K562 (cell line): Measurements from ENCODE around the gene ALPP. TPM values are rescaled to one million over a fixed set of nuclear protein-coding genes. Genes with fewer than 3 reads are reported as not detected.

ENCODE experiments used
- ATAC-seq: fragments of 200-7000 bp; cut with Tn5 transposase; 3 replicates; pipeline ENCODE4 v1.9.1; 2020; ENCODE audit warnings: moderate library complexity
- BruUV-seq: library from RNA; stranded (reverse); fragments of 400-500 nt; replicated peaks from 2 replicates; lab custom pipeline; 2021; lab: Mats Ljungman, UMichigan
- CTCF ChIA-PET: fragments of 300-600 bp; formaldehyde crosslinking; extraction: SDS; loops from one replicate; lab custom pipeline; 2021; ENCODE audit warnings: low intra/inter-chr PET ratio; lab: Yijun Ruan, JAX
- POLR2A ChIA-PET: fragments of 300-600, 350-650 bp; sonication (Branson Sonifier 250); formaldehyde crosslinking; extraction: SDS; loops from one replicate; lab custom pipeline; 2021; ENCODE audit warnings: antibody characterized with exemption, inconsistent platforms; lab: Yijun Ruan, JAX
- DNase-seq, 4 experiments: peaks; one replicate each; pipeline versions ENCODE4 v3.0.0 to v3.0.0-alpha.2; 2011 to 2018; ENCODE audit warnings: low spot score in 3 of 4, mixed read lengths in 3 of 4; ENCODE audit errors: extremely low read depth in 1 of 4
- FAIRE-seq: peaks from 2 replicates; lab custom pipeline; 2011; peaks lifted over from hg19 to GRCh38; lab: Jason Lieb, UNC
- H2AFZ ChIP-seq: 2 replicates; pipeline ENCODE4 v1.6.0; 2011; ENCODE audit warnings: low read depth, low read length, control low read depth, inconsistent platforms
- H3K27ac ChIP-seq: fragments of 200-600 bp; 3 replicates; pipeline ENCODE4 v1.8.0; 2011; ENCODE audit warnings: low read depth, mild to moderate bottlenecking, control low read depth, inconsistent platforms, low read length, moderate library complexity, mixed read lengths; ENCODE audit errors: extremely low read depth
- H3K27me3 ChIP-seq, 2 experiments: fragments of 300-600 bp in 1 of 2; 2 replicates in 1 of 2; 3 replicates in 1 of 2; pipeline versions ENCODE4 v1.6.0 to v1.8.0; 2011; ENCODE audit warnings: inconsistent platforms in 2 of 2, low read length in 2 of 2, mild to moderate bottlenecking in 1 of 2, mixed read lengths in 1 of 2, moderate library complexity in 1 of 2; ENCODE audit not compliant: control insufficient read depth in 2 of 2, insufficient read depth in 2 of 2
- H3K36me3 ChIP-seq: fragments of 300-600 bp; 3 replicates; pipeline ENCODE4 v1.8.0; 2011; ENCODE audit warnings: mild to moderate bottlenecking, low read length, inconsistent platforms; ENCODE audit not compliant: control insufficient read depth, insufficient read depth
- H3K4me1 ChIP-seq, 2 experiments: fragments of 200-600 bp in 1 of 2; replicated peaks in 1 of 2; 2 replicates in 1 of 2; 3 replicates in 1 of 2; pipeline versions ENCODE4 v1.5.1 to v1.8.0; 2011; ENCODE audit warnings: inconsistent platforms in 2 of 2, low read length in 2 of 2, mild to moderate bottlenecking in 1 of 2, mixed read lengths in 1 of 2, moderate library complexity in 1 of 2; ENCODE audit not compliant: control insufficient read depth in 2 of 2, insufficient read depth in 2 of 2
- H3K4me2 ChIP-seq: 2 replicates; pipeline ENCODE4 v1.6.1; 2011; ENCODE audit warnings: low read length, control low read depth, inconsistent platforms, mixed read lengths; ENCODE audit not compliant: insufficient read depth
- H3K4me3 ChIP-seq: fragments of 200-600 bp; sonication (generic), shearing (Covaris generic); 2 replicates; pipeline ENCODE4 v1.5.1; 2016; ENCODE audit warnings: control low read depth, inconsistent platforms
- H3K79me2 ChIP-seq: fragments of 200-600 bp; 3 replicates; pipeline ENCODE4 v1.8.0; 2011; ENCODE audit warnings: low read length, inconsistent platforms; ENCODE audit not compliant: control insufficient read depth, insufficient read depth
- H3K9ac ChIP-seq, 2 experiments: 2 replicates each; pipeline versions ENCODE4 v1.6.0 to v1.6.1; 2011; ENCODE audit warnings: low read depth in 2 of 2, low read length in 2 of 2, control low read depth in 1 of 2, inconsistent platforms in 1 of 2, mild to moderate bottlenecking in 1 of 2, mixed read lengths in 1 of 2; ENCODE audit not compliant: insufficient read depth in 1 of 2
- H3K9me1 ChIP-seq: one replicate; pipeline ENCODE4 v1.6.0; 2011; ENCODE audit warnings: inconsistent platforms, mild to moderate bottlenecking, low read length, moderate library complexity; ENCODE audit not compliant: control insufficient read depth, insufficient read depth
- H3K9me3 ChIP-seq: replicated peaks from 2 replicates; pipeline ENCODE4 v1.5.1; 2011; ENCODE audit warnings: low read depth, low read length, inconsistent platforms; ENCODE audit not compliant: control insufficient read depth, insufficient read depth
- H4K20me1 ChIP-seq: replicated peaks from 2 replicates; pipeline ENCODE4 v1.6.1; 2011; ENCODE audit warnings: low read length, inconsistent platforms, mixed read lengths; ENCODE audit not compliant: control insufficient read depth, insufficient read depth
- NCOA1 ChIP-seq: fragments of 450-650 bp; IDR thresholded peaks from 2 replicates; pipeline ENCODE4 v1.6.1; 2016; ENCODE audit warnings: low read depth
- RBFOX2 ChIP-seq: fragments of 200-400 bp; formaldehyde crosslinking; IDR thresholded peaks from 2 replicates; pipeline ENCODE4 v1.6.1; 2017; ENCODE audit warnings: low read depth, mild to moderate bottlenecking, low read length, moderate library complexity
- SPI1 ChIP-seq: IDR thresholded peaks from 2 replicates; pipeline ENCODE4 v1.6.1; 2011; ENCODE audit warnings: low read depth, low read length, control low read depth, borderline replicate concordance
- ZFP36 ChIP-seq: fragments of 150-350 bp; IDR thresholded peaks from 2 replicates; pipeline ENCODE4 v1.6.1; 2018; ENCODE audit warnings: low read length, low read depth; ENCODE audit not compliant: partially characterized antibody
- ZNF274 ChIP-seq: IDR thresholded peaks from 2 replicates; pipeline ENCODE4 v1.6.1; 2011; ENCODE audit warnings: low read depth, mild to moderate bottlenecking, low read length, moderate library complexity, borderline replicate concordance
- ZNF384 ChIP-seq: IDR thresholded peaks from 2 replicates; pipeline ENCODE4 v1.6.1; 2012; ENCODE audit warnings: low read depth, low read length, improper control_type of control experiment
- WGBS: fragments of 100-300 bp; shearing (Covaris generic); methylation state at CpG from one replicate; pipeline ENCODE4 v1.1.6; 2016; ENCODE audit warnings: low coverage, mixed read lengths; ENCODE audit not compliant: insufficient coverage; ENCODE audit errors: missing lambda C conversion rate; 5-methylcytosine and 5-hydroxymethylcytosine counted together
- in situ Hi-C: fragments of 300-500 bp; cut with MboI; formaldehyde crosslinking; loops from 4 replicates; pipeline ENCODE4 v1.15.0; 2018; ENCODE audit warnings: inconsistent platforms, mixed read lengths
- intact Hi-C: fragments of 100-400 bp; cut with micrococcal nuclease; formaldehyde crosslinking; loops from 2 replicates; pipeline ENCODE4 v1.14.2; 2022
- polyA plus RNA-seq, 8 experiments: library from polyadenylated mRNA; depleted of rRNA in 4 of 8; stranded (reverse) in 5 of 8; unstranded in 3 of 8; fragments of >200 nt; fragmentation: Nextera tagmentation in 2 of 8; fragmentation: Illumina TruSeq in 1 of 8; extraction: Ambion mirVana in 2 of 8; extraction: Trizol in 1 of 8; gene quantifications; 2 replicates each; pipeline versions ENCODE4 v1.2.1 to v1.2.3, GENCODE V29; 2011 to 2014; ENCODE audit warnings: inconsistent platforms in 1 of 8, missing spikeins in 1 of 8
- total RNA-seq, 7 experiments: library from RNA; depleted of rRNA in 6 of 7; stranded (reverse); fragments of >200 nt in 6 of 7; fragmentation: Illumina TruSeq in 2 of 7; extraction: Trizol in 2 of 7; gene quantifications; 2 replicates each; pipeline versions ENCODE4 v1.2.1 to v1.2.3, GENCODE V29; 2011 to 2021; ENCODE audit warnings: low replicate concordance in 1 of 7

Gene ALPP
- total and polyA plus RNA-seq, 9 of the 15 experiments (the other 6 are each of a cell fraction or from before 2014, with no cell fraction given) = 0.03 TPM; not detected in 8

GRCh38 chr2:232349946-232350635 is 28.5 kb upstream of the ALPP start:
- POLR2A ChIA-PET = interaction anchor here (0.6 kb wide), 1 partner anchor 11 kb away, joined by 4 read pairs; no protein-coding TSS in a partner anchor
- Histone ChIP-seq H3K4me3 (no peak overlapping the region), H3K79me2 (no peaks in the 10 kb centered on the region), H3K36me3 (no peaks in the 10 kb centered on the region), H3K9me1 (no peaks in the 10 kb centered on the region), H3K4me1 (no peaks in the 10 kb centered on the region; a peak in 1 of 5 replicates)
- TF ChIP-seq NCOA1 (no peak), SPI1 (no peak), ZFP36 (peak; percentile 57), ZNF384 (no peak), ZNF274 (no peak), RBFOX2 (no peak)
- TF ChIP-seq, all 486 proteins: peak for 1
- no TSS peak for BruUV-seq
- H2AFZ ChIP-seq = no peak overlapping the region
- no peak overlapping the region for H3K9ac ChIP-seq
- peaks cover 0 to 59% of the 10 kb centered on the region in 2 experiments; a peak in 4 of 5 replicates for H3K27me3 ChIP-seq
- WGBS = 0% methylated on average over 9 of the region's 14 CpGs
- no peak for ATAC-seq
- H3K27ac ChIP-seq = no peak overlapping the region
- no peak overlapping the region for H3K4me2 ChIP-seq
- H3K9me3 ChIP-seq = no peaks in the 10 kb centered on the region
- intact Hi-C loops = no loop called here
- H4K20me1 ChIP-seq = no peaks in the 10 kb centered on the region
- no peak for FAIRE-seq
- in situ Hi-C loops = no loop called here
- DNase-seq = no peak
- CTCF ChIA-PET = no interaction called here
